ENCODE data around the gene AMBP. TPM values are rescaled to one million over a fixed set of nuclear protein-coding genes. Genes with fewer than 3 reads are reported as not detected.

AMBP gene
- polyA plus RNA-seq, 1 of the 3 experiments (the other 2 are of a cell fraction) = 0.16 TPM

DNA sequence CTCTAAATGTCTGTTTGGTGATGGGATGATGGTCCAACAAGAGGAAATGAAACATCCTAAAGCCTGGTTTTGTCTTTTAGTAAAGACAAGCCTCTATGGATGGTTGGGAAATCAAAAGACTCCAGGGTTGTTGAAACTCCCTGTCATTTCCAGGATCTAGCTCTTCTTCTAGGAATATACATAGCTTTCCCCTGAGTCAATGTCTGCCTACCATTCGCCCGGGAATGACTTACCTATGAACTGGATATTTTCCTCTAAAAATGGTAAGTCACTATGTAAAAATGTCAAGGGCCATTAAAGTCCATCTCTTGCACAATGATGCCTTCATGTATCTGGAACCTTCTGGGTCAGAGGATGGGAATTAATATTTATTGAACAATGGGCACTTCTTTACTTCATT is 32.1 kb upstream of the AMBP start (continued):
- peak; percentile 32; the same call in 1 of the 2 replicates for TF ChIP-seq FOSL2 (IDR thresholded peaks at IDR 0.05; ENCODE audit: borderline replicate concordance, low read depth)
- TF ChIP-seq RFX5 (IDR thresholded peaks at IDR 0.05; ENCODE audit: low read length) = no peak
- TF ChIP-seq, protein P1, sequence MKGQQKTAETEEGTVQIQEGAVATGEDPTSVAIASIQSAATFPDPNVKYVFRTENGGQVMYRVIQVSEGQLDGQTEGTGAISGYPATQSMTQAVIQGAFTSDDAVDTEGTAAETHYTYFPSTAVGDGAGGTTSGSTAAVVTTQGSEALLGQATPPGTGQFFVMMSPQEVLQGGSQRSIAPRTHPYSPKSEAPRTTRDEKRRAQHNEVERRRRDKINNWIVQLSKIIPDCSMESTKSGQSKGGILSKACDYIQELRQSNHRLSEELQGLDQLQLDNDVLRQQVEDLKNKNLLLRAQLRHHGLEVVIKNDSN (IDR thresholded peaks at IDR 0.05; ENCODE audit: borderline replicate concordance, low read depth) = no peak
- TF ChIP-seq, protein P2, sequence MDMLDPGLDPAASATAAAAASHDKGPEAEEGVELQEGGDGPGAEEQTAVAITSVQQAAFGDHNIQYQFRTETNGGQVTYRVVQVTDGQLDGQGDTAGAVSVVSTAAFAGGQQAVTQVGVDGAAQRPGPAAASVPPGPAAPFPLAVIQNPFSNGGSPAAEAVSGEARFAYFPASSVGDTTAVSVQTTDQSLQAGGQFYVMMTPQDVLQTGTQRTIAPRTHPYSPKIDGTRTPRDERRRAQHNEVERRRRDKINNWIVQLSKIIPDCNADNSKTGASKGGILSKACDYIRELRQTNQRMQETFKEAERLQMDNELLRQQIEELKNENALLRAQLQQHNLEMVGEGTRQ (IDR thresholded peaks at IDR 0.05; ENCODE audit: borderline replicate concordance, low read depth, low read length) = no peak
- TF ChIP-seq NFIC (IDR thresholded peaks at IDR 0.05; ENCODE audit: borderline replicate concordance) = no peak
- TF ChIP-seq SMC3 (IDR thresholded peaks at IDR 0.05; ENCODE audit: low read depth, low read length) = no peak
- TF ChIP-seq JUND (IDR thresholded peaks at IDR 0.05) = no peak

DNA sequence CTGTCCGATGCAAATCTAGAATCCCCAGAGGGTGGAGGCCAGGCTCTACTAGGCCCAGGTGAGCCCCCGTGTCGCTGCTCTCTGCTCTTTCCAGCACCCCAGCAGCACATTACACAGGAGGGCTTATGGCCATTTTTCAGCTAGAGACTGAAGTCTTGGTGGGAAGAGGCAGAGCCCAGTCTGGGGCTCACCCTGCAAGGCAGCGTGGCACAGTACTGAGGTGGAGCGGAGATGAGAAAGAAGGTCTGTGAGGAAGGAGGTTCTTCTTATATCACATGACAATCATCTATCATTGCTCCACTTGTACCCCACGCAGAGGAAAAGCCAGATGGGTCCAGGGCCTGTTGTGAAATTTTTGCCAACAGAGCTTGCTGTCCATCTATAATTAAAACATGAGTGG is 31.0 kb upstream of the AMBP start:
- WGBS (ENCODE audit: low lambda C conversion rate) = 87% methylated on average over 6 of the region's 6 CpGs
- Histone ChIP-seq H3K27ac (ENCODE audit: low read depth in 2 of 2, low read length in 1 of 2) (no peak overlapping the region), H3K4me3 (ENCODE audit: low read depth in 2 of 2, low read length in 1 of 2) (no peak overlapping the region), H4K20me1 (ENCODE audit: insufficient read depth) (no peaks in the 10 kb centered on the region), H3K27me3 (ENCODE audit: insufficient read depth) (no peaks in the 10 kb centered on the region), H3K4me2 (no peak overlapping the region), H3K9ac (no peak overlapping the region), H3F3A (replicated peaks; ENCODE audit: insufficient read depth) (peaks cover 20% of the 10 kb centered on the region), H3K9me3 (0 out of 2 replicates have a peak, but pooled peaks cover 2% of the 10 kb centered on the region), H2AFZ (ENCODE audit: low read depth) (no peak overlapping the region), H3K79me2 (ENCODE audit: insufficient read depth) (no peaks in the 10 kb centered on the region), H3K9me2 (no peaks in the 10 kb centered on the region), H3K36me3 (replicated peaks in 1 of 2; ENCODE audit: control insufficient read depth in 1 of 2, insufficient read depth in 2 of 2, low read length in 1 of 2) (no peaks in the 10 kb centered on the region), H3K4me1 (ENCODE audit: control insufficient read depth in 1 of 2, insufficient read depth in 2 of 2, low read depth in 1 of 2, low read length in 1 of 2) (no peaks in the 10 kb centered on the region; a peak in 1 of 4 replicates)
- CTCF ChIA-PET = interaction anchor here (0.6 to 6.4 kb wide), 14 partner anchors 14 to 427 kb away, joined by 3 to 269 read pairs (median 9); partner anchors contain the start of gene COL27A1
- POLR2A ChIA-PET = interaction anchor here (0.6 kb wide), 1 partner anchor 562 kb away, joined by 3 read pairs; no protein-coding TSS in a partner anchor
- no peak for DNase-seq
- TF ChIP-seq NRF1 (IDR thresholded peaks at IDR 0.05; ENCODE audit: low read depth, low read length) (no peak), EP300 (IDR thresholded peaks at IDR 0.05; ENCODE audit: borderline replicate concordance in 1 of 2, low read depth in 1 of 2, low read length in 1 of 2) (no peak), RXRA (IDR thresholded peaks at IDR 0.05; ENCODE audit: borderline replicate concordance, low read depth) (no peak), EZH2phosphoT487 (IDR thresholded peaks at IDR 0.05; ENCODE audit: borderline replicate concordance, low read depth) (no peak), GATA2 (CRISPR knock-in tag; IDR thresholded peaks at IDR 0.05) (no peak), GABPA (IDR thresholded peaks at IDR 0.05; ENCODE audit: low read depth) (no peak)
- TF ChIP-seq, protein P3, sequence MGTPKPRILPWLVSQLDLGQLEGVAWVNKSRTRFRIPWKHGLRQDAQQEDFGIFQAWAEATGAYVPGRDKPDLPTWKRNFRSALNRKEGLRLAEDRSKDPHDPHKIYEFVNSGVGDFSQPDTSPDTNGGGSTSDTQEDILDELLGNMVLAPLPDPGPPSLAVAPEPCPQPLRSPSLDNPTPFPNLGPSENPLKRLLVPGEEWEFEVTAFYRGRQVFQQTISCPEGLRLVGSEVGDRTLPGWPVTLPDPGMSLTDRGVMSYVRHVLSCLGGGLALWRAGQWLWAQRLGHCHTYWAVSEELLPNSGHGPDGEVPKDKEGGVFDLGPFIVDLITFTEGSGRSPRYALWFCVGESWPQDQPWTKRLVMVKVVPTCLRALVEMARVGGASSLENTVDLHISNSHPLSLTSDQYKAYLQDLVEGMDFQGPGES (IDR thresholded peaks at IDR 0.05; ENCODE audit: low read depth, low read length) = no peak
- TF ChIP-seq, protein P2 (IDR thresholded peaks at IDR 0.05; ENCODE audit: borderline replicate concordance, low read depth, low read length) = no peak
